HG02970 (cell line): ENCODE results near the gene MT1F.

ENCODE experiments used
- ATAC-seq: cut with Tn5 transposase; IDR thresholded peaks from one replicate; pipeline ENCODE4 v1.9.1; 2021; ENCODE audit warnings: mild to moderate bottlenecking, moderate library complexity, moderate number of reproducible peaks; ENCODE audit not compliant: unreplicated experiment, low FRiP score

MT1F gene

DNA sequence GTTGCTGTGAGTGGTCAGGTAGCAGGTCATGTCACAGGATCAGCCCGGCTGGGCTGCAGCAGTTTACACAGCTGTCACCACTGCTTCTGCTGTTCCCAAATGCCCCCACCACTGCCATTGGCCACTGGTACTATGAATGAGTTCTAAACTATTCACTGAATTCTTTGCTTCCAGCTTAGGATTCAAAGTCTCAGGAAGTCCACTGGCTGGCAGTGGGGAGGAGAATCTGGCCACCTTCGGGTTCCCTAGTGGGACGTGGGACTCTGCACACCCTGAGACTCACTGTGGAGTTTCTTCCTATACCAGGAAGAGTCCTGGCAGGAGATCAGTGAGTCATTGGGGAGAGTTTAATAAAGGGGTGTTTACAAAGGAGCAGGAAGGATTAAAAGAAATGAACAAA lies 31.4 kb downstream of the MT1F start:
- no peak for ATAC-seq

- no peak for ATAC-seq
Measured at GRCh38 chr16:56690420-56691122, 32.8 kb downstream of the MT1F start.

DNA sequence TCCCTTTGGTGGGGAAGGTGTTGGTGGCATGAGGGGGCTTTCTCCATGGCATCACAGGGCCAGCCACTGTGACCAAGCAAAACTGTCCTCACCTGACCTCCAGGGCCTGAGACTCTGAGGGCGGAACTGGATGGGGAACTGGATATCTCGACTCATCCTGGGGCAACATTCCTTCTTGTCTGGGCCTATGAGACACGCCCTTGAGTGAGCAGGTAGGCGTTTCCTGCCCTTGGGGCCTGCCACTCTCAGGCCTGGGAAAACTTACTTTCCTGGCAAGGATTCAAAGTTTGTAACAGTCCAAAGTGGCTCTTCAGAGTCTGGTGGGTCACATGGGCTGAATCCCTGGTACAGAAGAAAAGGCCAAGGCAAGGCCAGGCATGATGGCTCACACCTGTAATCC lies 34.1 kb downstream of the MT1F start:
- no peak for ATAC-seq

- ATAC-seq = no peak
Measured at GRCh38 chr16:56695246-56695645, 37.5 kb downstream of the MT1F start.

GRCh38 chr16:56697456-56698155 lies 39.8 kb downstream of the MT1F start:
- ATAC-seq = no peak

DNA sequence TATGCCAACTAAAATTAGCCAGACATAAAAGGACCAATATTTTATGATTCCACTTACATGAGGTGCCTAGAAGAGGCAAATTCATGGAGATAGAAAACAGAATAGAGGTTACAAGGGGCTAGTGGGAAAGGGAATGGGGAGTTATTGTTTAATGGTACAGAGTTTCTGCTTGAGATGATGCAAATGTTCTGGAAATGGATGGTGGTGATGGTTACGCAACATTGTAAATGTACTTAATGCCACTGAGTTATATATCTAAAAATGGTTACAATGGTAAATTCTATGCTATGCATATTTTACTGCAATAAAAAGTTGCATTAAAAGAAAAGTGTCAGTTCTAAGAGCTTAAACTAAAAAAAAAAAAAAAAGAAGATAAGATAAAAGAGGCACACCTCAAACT lies 42.4 kb downstream of the MT1F start:
- ATAC-seq = no peak

DNA sequence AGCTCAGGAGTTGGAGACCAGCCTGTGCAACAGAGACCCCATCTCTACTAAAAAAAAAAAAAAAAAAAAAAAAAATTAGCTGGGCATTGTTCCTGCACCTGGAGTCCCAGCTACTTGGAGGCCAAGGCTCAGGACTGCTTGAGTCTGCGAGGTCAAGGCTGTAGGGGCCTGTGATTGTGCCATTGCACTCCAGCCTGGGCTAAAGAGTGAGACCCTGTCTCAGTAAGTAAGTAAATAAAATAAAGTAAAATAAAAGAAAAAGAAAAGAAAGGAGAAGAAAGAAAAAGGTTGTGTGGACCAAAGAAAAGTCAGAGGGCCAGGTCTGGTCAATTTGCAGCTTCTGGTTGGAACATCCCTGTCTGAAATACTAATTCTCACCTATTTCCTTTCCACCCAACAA lies 42.9 kb downstream of the MT1F start:
- ATAC-seq = no peak

DNA sequence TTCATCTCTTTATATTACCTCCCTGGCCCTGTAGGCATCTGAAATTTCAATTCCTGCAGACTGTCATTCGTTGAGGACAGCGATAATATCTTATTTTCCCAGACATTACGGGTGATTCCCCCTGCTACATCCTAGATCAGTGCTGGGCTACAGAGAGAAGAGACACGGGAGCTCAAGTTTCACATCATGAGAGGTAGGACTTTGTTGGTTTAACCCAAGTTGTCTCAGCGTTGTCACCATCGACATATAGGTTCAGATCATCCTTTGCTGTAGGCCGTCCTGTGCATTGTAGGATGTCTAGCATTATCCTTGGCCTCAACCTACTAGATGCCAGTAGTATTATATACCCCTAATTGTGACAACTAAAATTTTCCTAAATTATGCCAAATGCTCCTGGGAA lies 43.8 kb downstream of the MT1F start:
- ATAC-seq = no peak

DNA sequence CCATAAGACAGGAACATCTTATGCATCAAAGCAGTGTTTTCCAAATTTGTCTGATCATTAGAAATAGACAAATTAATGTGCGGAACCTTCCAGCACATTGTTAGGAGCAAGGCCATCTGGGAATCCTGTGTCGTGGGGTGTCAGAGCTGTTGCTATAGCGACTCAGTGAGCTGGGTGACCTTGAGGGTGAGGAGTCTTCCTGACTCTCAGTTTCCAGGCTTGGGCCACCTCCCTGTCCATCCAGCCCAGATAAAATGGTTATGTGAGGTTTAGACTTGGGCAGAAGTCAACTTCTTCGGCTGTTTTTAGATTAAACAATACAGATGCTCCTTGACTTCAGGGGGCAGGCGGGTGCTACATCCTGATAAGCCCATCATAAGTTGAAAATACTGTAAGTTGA lies 45.1 kb downstream of the MT1F start:
- ATAC-seq = no peak
